Kidney (tissue), 14 donors: Measurements from ENCODE around the gene DPP6. TPM values are rescaled to one million over a fixed set of nuclear protein-coding genes. Genes with fewer than 3 reads are reported as not detected.

Experiments used
- DNase-seq, 5 donors: peaks; one replicate each; pipeline ENCODE4 v3.0.0-alpha.2; 2013 to 2020
- FAIRE-seq: peaks from 2 replicates; lab custom pipeline; 2012; peaks lifted over from hg19 to GRCh38; lab: Jason Lieb, UNC
- H3K27ac ChIP-seq, 2 donors: one replicate each; pipeline ENCODE4 v1.7.0; 2013; ENCODE audit warnings: low read depth in 2 of 2, low read length in 2 of 2, inconsistent platforms in 1 of 2
- H3K27me3 ChIP-seq: one replicate; pipeline ENCODE4 v1.7.1; 2013; ENCODE audit warnings: low read length, inconsistent platforms; ENCODE audit not compliant: control insufficient read depth, insufficient read depth
- H3K36me3 ChIP-seq, 3 donors: one replicate each; pipeline versions ENCODE4 v1.7.0 to v1.7.1; 2013; ENCODE audit warnings: low read length in 3 of 3, control low read depth in 1 of 3, inconsistent platforms in 1 of 3; ENCODE audit not compliant: insufficient read depth in 3 of 3, control insufficient read depth in 2 of 3
- H3K4me1 ChIP-seq, 3 donors: one replicate each; pipeline versions ENCODE4 v1.7.0 to v1.7.1; 2013; ENCODE audit warnings: low read length in 3 of 3, inconsistent platforms in 1 of 3, low read depth in 1 of 3; ENCODE audit not compliant: control insufficient read depth in 2 of 3, insufficient read depth in 2 of 3
- H3K4me3 ChIP-seq, 3 donors: one replicate each; pipeline versions ENCODE4 v1.7.0 to v1.8.1; 2013; ENCODE audit warnings: low read length in 3 of 3, control low read depth in 1 of 3, inconsistent platforms in 1 of 3
- H3K9ac ChIP-seq, 3 donors: one replicate each; pipeline versions ENCODE4 v1.7.0 to v1.7.1; 2013; ENCODE audit warnings: low read length in 3 of 3, control low read depth in 1 of 3, inconsistent platforms in 1 of 3
- H3K9me3 ChIP-seq, 3 donors: one replicate each; pipeline versions ENCODE4 v1.7.0 to v1.7.1; 2013; ENCODE audit warnings: low read length in 3 of 3, control low read depth in 1 of 3, inconsistent platforms in 1 of 3; ENCODE audit not compliant: control insufficient read depth in 2 of 3, insufficient read depth in 1 of 3
- intact Hi-C: fragments of 100-400 bp; cut with DNase I; formaldehyde crosslinking; loops from one replicate; pipeline ENCODE4 v1.11.1; 2022
- polyA plus RNA-seq: library from polyadenylated mRNA; stranded (reverse); fragments of 350-450 nt; fragmentation: Illumina TruSeq; extraction: RNeasy Lipid Tissue Mini Kit (QIAGEN cat#74804); gene quantifications from one replicate; pipeline ENCODE4 v1.2.3, GENCODE V29; 2014; ENCODE audit warnings: low read depth, low replicate concordance; ENCODE audit not compliant: insufficient read depth
- total RNA-seq: library from RNA; stranded (reverse); fragmentation: NEBNext Ultra II Directional; extraction: Animal tissue kit (Norgen Biotek cat#: 25700); gene quantifications from one replicate; pipeline ENCODE4 v1.2.1, GENCODE V29; 2021
- TF ChIP-seq, protein P1 (sequence below): IDR thresholded peaks from 3 replicates; pipeline ENCODE4 v1.5.1; 2012; ENCODE audit warnings: mild to moderate bottlenecking, moderate library complexity, borderline replicate concordance; ENCODE audit not compliant: insufficient read depth; ENCODE audit errors: extremely low read depth
- donor health status: control.
- donor health status: control.
- donor health status: control.
- donor health status: control.
- donor health status: control.
- donor health status: DM: yes; HTN: yes; CAD: no.
- donor health status: Normal renal cell carcinoma (clear cell type).

DPP6 gene
- total and polyA plus RNA-seq, 2 donors from 2014 or later = 1.8 to 6.9 TPM

- H3K4me1 ChIP-seq = no peaks in the 10 kb centered on the region
- H3K9ac ChIP-seq = no peak overlapping the region
- no peak for FAIRE-seq
- H3K27ac ChIP-seq = no peak overlapping the region
- TF ChIP-seq, protein P1, sequence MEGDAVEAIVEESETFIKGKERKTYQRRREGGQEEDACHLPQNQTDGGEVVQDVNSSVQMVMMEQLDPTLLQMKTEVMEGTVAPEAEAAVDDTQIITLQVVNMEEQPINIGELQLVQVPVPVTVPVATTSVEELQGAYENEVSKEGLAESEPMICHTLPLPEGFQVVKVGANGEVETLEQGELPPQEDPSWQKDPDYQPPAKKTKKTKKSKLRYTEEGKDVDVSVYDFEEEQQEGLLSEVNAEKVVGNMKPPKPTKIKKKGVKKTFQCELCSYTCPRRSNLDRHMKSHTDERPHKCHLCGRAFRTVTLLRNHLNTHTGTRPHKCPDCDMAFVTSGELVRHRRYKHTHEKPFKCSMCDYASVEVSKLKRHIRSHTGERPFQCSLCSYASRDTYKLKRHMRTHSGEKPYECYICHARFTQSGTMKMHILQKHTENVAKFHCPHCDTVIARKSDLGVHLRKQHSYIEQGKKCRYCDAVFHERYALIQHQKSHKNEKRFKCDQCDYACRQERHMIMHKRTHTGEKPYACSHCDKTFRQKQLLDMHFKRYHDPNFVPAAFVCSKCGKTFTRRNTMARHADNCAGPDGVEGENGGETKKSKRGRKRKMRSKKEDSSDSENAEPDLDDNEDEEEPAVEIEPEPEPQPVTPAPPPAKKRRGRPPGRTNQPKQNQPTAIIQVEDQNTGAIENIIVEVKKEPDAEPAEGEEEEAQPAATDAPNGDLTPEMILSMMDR = no peak
- H3K9me3 ChIP-seq = no peaks in the 10 kb centered on the region
- H3K4me3 ChIP-seq = no peak overlapping the region
- no peaks in the 10 kb centered on the region for H3K36me3 ChIP-seq
- intact Hi-C loops = no loop called here
- H3K27me3 ChIP-seq = no peaks in the 10 kb centered on the region
- no peak for DNase-seq
Observed at GRCh38 chr7:154685564-154685901, 633.3 kb downstream of the DPP6 start.

DNA sequence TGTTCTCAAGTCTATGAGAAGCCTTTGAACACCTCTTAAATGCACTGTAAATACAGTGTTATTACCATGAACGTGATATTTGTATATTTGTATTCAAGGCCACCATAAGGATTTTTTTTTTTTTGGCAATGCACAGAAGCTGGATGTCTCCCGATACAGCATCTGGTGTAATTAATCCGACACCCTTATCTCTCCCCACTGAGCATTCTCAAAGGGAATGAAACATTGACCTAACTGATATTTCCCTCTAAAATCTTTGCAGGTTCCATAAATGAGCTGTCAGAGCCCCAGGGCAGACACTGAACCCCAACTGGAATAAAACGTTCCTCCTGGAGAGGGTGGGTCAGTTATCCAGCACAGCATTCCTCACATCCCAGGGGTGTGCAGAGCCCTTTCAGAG lies 634.1 kb downstream of the DPP6 start:
- Histone ChIP-seq H3K9me3 (no peaks in the 10 kb centered on the region), H3K27me3 (no peaks in the 10 kb centered on the region), H3K36me3 (no peaks in the 10 kb centered on the region), H3K9ac (no peak overlapping the region), H3K4me3 (no peak overlapping the region), H3K27ac (no peak overlapping the region), H3K4me1 (no peaks in the 10 kb centered on the region)
- TF ChIP-seq, protein P1 = no peak
- DNase-seq (no peak), FAIRE-seq (no peak)
- intact Hi-C loops = no loop called here

- no peaks in the 10 kb centered on the region for H3K9me3 ChIP-seq
- intact Hi-C loops = no loop called here
- no peaks in the 10 kb centered on the region for H3K4me1 ChIP-seq
- DNase-seq = no peak
- TF ChIP-seq, protein P1 = no peak
- H3K36me3 ChIP-seq = no peaks in the 10 kb centered on the region
- no peaks in the 10 kb centered on the region for H3K27me3 ChIP-seq
- H3K4me3 ChIP-seq = no peak overlapping the region
- H3K9ac ChIP-seq = no peak overlapping the region
- no peak for FAIRE-seq
- H3K27ac ChIP-seq = no peak overlapping the region
Observed at GRCh38 chr7:154688952-154689351, 636.8 kb downstream of the DPP6 start.

DNA sequence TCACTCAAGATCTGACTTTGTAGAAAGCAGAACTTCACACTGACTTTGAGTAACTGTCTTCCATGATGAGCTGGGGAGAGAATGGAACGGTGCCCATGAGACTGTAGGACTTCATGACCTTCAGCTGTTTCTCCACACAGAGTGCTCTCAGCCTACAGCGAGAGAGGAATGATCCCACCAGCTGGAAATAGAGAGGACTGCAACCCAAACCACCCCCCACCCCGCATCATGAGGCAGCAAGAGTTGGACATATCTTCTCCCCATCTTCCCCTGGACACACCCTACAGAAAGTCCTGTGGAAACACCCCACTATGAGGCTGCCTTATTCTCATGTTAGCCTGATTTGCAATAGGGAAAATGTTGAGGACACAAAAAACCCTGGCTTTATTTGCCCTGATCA lies 638.2 kb downstream of the DPP6 start:
- Histone ChIP-seq H3K27ac (no peak overlapping the region), H3K36me3 (no peaks in the 10 kb centered on the region), H3K27me3 (no peaks in the 10 kb centered on the region), H3K4me1 (no peaks in the 10 kb centered on the region), H3K4me3 (no peak overlapping the region), H3K9me3 (no peaks in the 10 kb centered on the region), H3K9ac (no peak overlapping the region)
- FAIRE-seq (no peak), DNase-seq (no peak)
- TF ChIP-seq, protein P1 = no peak
- intact Hi-C loops = no loop called here
